ENCODE data around the gene SSU72.

- TF ChIP-seq POLR2AphosphoS5 (IDR thresholded peaks at IDR 0.05) (no peak), EP300 (IDR thresholded peaks at IDR 0.05) (no peak)
- TF ChIP-seq, protein P1, sequence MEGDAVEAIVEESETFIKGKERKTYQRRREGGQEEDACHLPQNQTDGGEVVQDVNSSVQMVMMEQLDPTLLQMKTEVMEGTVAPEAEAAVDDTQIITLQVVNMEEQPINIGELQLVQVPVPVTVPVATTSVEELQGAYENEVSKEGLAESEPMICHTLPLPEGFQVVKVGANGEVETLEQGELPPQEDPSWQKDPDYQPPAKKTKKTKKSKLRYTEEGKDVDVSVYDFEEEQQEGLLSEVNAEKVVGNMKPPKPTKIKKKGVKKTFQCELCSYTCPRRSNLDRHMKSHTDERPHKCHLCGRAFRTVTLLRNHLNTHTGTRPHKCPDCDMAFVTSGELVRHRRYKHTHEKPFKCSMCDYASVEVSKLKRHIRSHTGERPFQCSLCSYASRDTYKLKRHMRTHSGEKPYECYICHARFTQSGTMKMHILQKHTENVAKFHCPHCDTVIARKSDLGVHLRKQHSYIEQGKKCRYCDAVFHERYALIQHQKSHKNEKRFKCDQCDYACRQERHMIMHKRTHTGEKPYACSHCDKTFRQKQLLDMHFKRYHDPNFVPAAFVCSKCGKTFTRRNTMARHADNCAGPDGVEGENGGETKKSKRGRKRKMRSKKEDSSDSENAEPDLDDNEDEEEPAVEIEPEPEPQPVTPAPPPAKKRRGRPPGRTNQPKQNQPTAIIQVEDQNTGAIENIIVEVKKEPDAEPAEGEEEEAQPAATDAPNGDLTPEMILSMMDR (IDR thresholded peaks at IDR 0.05), result no peak
These were observed 33.6 kb downstream of the SSU72 start for GRCh38 chr1:1540818-1541628.

Data from esophagus muscularis mucosa (tissue), 4 donors.